Panc1 (cell line): ENCODE results near the gene SLC2A1. TPM values are rescaled to one million over a fixed set of nuclear protein-coding genes. Genes with fewer than 3 reads are reported as not detected.

Experiments
- ATAC-seq: fragments of 200-7000 bp; cut with Tn5 transposase; 2 replicates; pipeline ENCODE4 v1.9.1; 2020; ENCODE audit warnings: mild to moderate bottlenecking, moderate library complexity
- BruUV-seq: library from RNA; stranded (reverse); fragments of 400-500 nt; replicated peaks from 2 replicates; lab custom pipeline; 2021; lab: Mats Ljungman, UMichigan
- CTCF ChIA-PET: fragments of 300-600 bp; sonication (Branson Sonifier 250); formaldehyde crosslinking; loops from one replicate; lab custom pipeline; 2022; ENCODE audit warnings: antibody characterized with exemption; lab: Charles Lee
- POLR2A ChIA-PET: fragments of 300-600 bp; sonication (Branson Sonifier 250); formaldehyde crosslinking; loops from one replicate; lab custom pipeline; 2022; ENCODE audit warnings: antibody characterized with exemption; lab: Charles Lee
- DNase-seq: peaks from one replicate; pipeline ENCODE4 v3.0.0-alpha.2; 2010; ENCODE audit warnings: low read depth, low spot score
- H3K27ac ChIP-seq: 2 replicates; pipeline ENCODE4 v1.5.1; 2011; ENCODE audit warnings: mild to moderate bottlenecking, low read length, inconsistent platforms
- H3K27me3 ChIP-seq: fragments of 200-500 bp; sonication (Bioruptor generic); 2 replicates; pipeline ENCODE4 v1.6.0; 2014; ENCODE audit warnings: low read length, inconsistent platforms; ENCODE audit not compliant: control insufficient read depth, insufficient read depth
- H3K36me3 ChIP-seq: fragments of 200-500 bp; sonication (Bioruptor generic); 2 replicates; pipeline ENCODE4 v1.5.1; 2014; ENCODE audit warnings: inconsistent platforms, mild to moderate bottlenecking, low read length, moderate library complexity; ENCODE audit not compliant: control insufficient read depth, insufficient read depth
- H3K4me1 ChIP-seq: 2 replicates; pipeline ENCODE4 v1.5.1; 2011; ENCODE audit warnings: inconsistent platforms, mild to moderate bottlenecking, low read length, moderate library complexity; ENCODE audit not compliant: control insufficient read depth, insufficient read depth
- H3K4me3 ChIP-seq, 2 experiments: 2 replicates each; pipeline ENCODE4 v1.5.1; 2011 to 2012; ENCODE audit warnings: low read depth in 2 of 2, low read length in 2 of 2, mild to moderate bottlenecking in 2 of 2, inconsistent platforms in 1 of 2, moderate library complexity in 1 of 2
- H3K9me3 ChIP-seq: fragments of 200-500 bp; sonication (Bioruptor generic); 2 replicates; pipeline ENCODE4 v1.5.1; 2014; ENCODE audit warnings: low read depth, mild to moderate bottlenecking, inconsistent platforms, low read length, moderate library complexity; ENCODE audit not compliant: control insufficient read depth, insufficient read depth
- POLR2AphosphoS5 ChIP-seq: IDR thresholded peaks from 2 replicates; pipeline ENCODE4 v1.6.1; 2012; ENCODE audit warnings: mild to moderate bottlenecking, low read depth, low read length, moderate library complexity
- SIN3A ChIP-seq: IDR thresholded peaks from 2 replicates; pipeline ENCODE4 v1.6.1; 2012; ENCODE audit warnings: low read depth, mild to moderate bottlenecking, low read length, moderate library complexity, borderline replicate concordance; ENCODE audit not compliant: insufficient read depth
- TCF7L2 ChIP-seq: IDR thresholded peaks from 2 replicates; pipeline ENCODE4 v1.6.1; 2011; ENCODE audit warnings: mild to moderate bottlenecking, low read depth, low read length, inconsistent platforms
- in situ Hi-C: cut with HindIII; loops from 2 replicates; pipeline ENCODE4 v1.10.0; 2016; ENCODE audit warnings: low sequenced_read_pairs, low pct_unique_long_range_greater_than_20kb
- intact Hi-C: fragments of 100-400 bp; cut with micrococcal nuclease; formaldehyde crosslinking; loops from one replicate; pipeline ENCODE4 v1.10.0; 2022; ENCODE audit not compliant: unreplicated experiment
- total RNA-seq: library from RNA; stranded (reverse); gene quantifications from one replicate; pipeline ENCODE4 v1.2.1, GENCODE V29; 2021; ENCODE audit not compliant: unreplicated experiment
- TF ChIP-seq, protein P1 (sequence below), 2 experiments: IDR thresholded peaks; 2 replicates each; pipeline ENCODE4 v1.6.1; 2011 to 2012; ENCODE audit warnings: low read depth in 2 of 2, control low read depth in 1 of 2, low read length in 1 of 2, mild to moderate bottlenecking in 1 of 2, moderate library complexity in 1 of 2; ENCODE audit not compliant: insufficient read depth in 1 of 2
- TF ChIP-seq, protein P2 (sequence below): fragments of 450-650 bp; IDR thresholded peaks from 2 replicates; pipeline ENCODE4 v1.5.1; 2017; ENCODE audit warnings: mild to moderate bottlenecking

The SLC2A1 gene
- total RNA-seq, 1 experiment from 2014 or later: 32.9 TPM

DNA sequence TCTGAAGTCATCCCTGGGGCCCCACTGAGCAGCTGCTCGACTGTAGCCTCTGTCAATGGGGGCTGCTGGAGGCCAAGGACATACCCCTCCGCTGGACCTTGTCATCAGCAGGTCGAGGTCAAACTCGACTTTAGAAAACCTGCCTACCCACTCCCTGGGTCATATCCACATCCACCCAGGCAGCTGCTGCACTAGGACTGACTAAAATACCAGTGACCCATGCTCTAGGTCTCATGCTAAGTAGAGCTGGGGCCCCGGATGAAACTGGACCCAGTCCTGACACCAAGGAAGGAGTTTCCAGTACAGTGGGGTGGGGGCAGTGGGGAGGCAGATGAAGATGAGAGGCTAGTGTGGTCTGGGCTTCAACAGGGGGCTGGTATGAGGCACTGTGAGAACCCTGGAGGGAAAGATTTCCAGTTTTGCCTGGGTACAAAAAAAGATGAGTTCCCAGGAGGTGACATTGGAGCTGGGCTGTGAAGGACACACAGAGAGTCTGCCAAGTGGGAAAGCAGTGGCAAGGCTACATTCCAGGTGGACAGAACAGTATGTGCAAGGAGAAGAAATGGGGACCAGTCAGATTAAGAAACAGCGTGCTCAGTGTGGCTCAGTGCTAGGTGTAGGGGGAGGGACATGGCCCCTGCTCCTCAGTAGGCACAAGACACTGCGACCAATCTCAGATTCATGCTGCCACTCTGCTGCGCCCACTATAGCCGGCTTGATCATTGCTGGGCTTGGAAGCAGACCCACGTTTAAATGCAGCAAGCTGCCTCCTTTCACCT lies 12.4 kb downstream of the SLC2A1 start:
- ATAC-seq (no peak), DNase-seq (no peak)
- CTCF ChIA-PET: no interaction called here
- no peak overlapping the region for H3K27ac ChIP-seq
- BruUV-seq: no TSS peak
- peaks cover 50% of the 10 kb centered on the region for H3K4me1 ChIP-seq
- TF ChIP-seq SIN3A (no peak), TCF7L2 (no peak), POLR2AphosphoS5 (no peak)
- TF ChIP-seq, protein P1, sequence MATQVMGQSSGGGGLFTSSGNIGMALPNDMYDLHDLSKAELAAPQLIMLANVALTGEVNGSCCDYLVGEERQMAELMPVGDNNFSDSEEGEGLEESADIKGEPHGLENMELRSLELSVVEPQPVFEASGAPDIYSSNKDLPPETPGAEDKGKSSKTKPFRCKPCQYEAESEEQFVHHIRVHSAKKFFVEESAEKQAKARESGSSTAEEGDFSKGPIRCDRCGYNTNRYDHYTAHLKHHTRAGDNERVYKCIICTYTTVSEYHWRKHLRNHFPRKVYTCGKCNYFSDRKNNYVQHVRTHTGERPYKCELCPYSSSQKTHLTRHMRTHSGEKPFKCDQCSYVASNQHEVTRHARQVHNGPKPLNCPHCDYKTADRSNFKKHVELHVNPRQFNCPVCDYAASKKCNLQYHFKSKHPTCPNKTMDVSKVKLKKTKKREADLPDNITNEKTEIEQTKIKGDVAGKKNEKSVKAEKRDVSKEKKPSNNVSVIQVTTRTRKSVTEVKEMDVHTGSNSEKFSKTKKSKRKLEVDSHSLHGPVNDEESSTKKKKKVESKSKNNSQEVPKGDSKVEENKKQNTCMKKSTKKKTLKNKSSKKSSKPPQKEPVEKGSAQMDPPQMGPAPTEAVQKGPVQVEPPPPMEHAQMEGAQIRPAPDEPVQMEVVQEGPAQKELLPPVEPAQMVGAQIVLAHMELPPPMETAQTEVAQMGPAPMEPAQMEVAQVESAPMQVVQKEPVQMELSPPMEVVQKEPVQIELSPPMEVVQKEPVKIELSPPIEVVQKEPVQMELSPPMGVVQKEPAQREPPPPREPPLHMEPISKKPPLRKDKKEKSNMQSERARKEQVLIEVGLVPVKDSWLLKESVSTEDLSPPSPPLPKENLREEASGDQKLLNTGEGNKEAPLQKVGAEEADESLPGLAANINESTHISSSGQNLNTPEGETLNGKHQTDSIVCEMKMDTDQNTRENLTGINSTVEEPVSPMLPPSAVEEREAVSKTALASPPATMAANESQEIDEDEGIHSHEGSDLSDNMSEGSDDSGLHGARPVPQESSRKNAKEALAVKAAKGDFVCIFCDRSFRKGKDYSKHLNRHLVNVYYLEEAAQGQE (IDR thresholded peaks at IDR 0.05; ENCODE audit: insufficient read depth in 1 of 2, low read depth in 2 of 2, low read length in 1 of 2): no peak
- TF ChIP-seq, protein P2, sequence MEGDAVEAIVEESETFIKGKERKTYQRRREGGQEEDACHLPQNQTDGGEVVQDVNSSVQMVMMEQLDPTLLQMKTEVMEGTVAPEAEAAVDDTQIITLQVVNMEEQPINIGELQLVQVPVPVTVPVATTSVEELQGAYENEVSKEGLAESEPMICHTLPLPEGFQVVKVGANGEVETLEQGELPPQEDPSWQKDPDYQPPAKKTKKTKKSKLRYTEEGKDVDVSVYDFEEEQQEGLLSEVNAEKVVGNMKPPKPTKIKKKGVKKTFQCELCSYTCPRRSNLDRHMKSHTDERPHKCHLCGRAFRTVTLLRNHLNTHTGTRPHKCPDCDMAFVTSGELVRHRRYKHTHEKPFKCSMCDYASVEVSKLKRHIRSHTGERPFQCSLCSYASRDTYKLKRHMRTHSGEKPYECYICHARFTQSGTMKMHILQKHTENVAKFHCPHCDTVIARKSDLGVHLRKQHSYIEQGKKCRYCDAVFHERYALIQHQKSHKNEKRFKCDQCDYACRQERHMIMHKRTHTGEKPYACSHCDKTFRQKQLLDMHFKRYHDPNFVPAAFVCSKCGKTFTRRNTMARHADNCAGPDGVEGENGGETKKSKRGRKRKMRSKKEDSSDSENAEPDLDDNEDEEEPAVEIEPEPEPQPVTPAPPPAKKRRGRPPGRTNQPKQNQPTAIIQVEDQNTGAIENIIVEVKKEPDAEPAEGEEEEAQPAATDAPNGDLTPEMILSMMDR: no peak
- H3K4me3 ChIP-seq: no peak overlapping the region
- POLR2A ChIA-PET: no interaction called here
- no peaks in the 10 kb centered on the region for H3K27me3 ChIP-seq
- no peaks in the 10 kb centered on the region for H3K36me3 ChIP-seq
- in situ Hi-C loops (no loop called here), intact Hi-C loops (no loop called here)
- no peaks in the 10 kb centered on the region for H3K9me3 ChIP-seq

DNA sequence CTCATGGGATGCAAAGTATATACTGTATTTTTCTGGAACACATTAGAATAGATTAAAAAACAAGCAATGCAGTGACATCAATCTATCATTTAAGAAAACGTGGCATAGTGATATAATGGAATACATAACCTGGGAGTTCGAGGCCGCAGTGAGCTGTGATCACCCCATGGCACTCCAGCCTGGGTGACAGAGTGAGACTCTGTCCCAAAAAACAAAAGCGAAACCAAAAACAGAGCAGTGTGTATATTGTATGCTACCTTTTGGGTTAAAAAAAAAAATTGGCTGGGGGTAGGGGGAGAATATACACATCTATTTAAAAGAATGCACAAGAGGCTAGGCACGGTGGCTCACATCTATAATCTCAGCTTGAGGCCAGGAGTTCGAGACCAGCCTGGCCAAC lies 13.5 kb downstream of the SLC2A1 start:
- CTCF ChIA-PET: no interaction called here
- Histone ChIP-seq H3K36me3 (no peaks in the 10 kb centered on the region), H3K4me3 (no peak overlapping the region), H3K9me3 (no peaks in the 10 kb centered on the region), H3K27me3 (no peaks in the 10 kb centered on the region), H3K27ac (peak overlapping the region; percentile 18; the same call in 1 of the 2 replicates), H3K4me1 (peaks cover 58% of the 10 kb centered on the region)
- TF ChIP-seq POLR2AphosphoS5 (no peak), TCF7L2 (no peak), SIN3A (no peak)
- TF ChIP-seq, protein P1 (IDR thresholded peaks at IDR 0.05; ENCODE audit: insufficient read depth in 1 of 2, low read depth in 2 of 2, low read length in 1 of 2): no peak
- TF ChIP-seq, protein P2: no peak
- ATAC-seq: no peak
- intact Hi-C loops (no loop called here), in situ Hi-C loops (no loop called here)
- no peak for DNase-seq
- BruUV-seq: no TSS peak
- POLR2A ChIA-PET: no interaction called here
